Stimulated activated CD8-positive, alpha-beta memory T cell treated with anti-CD3 and anti-CD28 coated beads, Interleukin-4, amount 100 ng/mL, for 1 hour (primary cell): ENCODE data around the gene ANKRD50.

Experiments used
- DNase-seq, 2 donors: peaks; one replicate each; pipeline ENCODE4 v3.0.0-alpha.2; 2020; ENCODE audit warnings: low read depth in 2 of 2, low spot score in 1 of 2

The ANKRD50 gene

GRCh38 chr4:124712372-124713184, at the start of gene ANKRD50:
ANKRD50 (minus strand) TSS chr4:124712732; CDS start chr4:124710511, 2,221 bp downstream.
- DNase-seq, result peak; percentile 8 to 20

- DNase-seq, result no peak
Observed at GRCh38 chr4:124757126-124757525, 44.6 kb upstream of the ANKRD50 start.

GRCh38 chr4:124754681-124755080, 42.1 kb upstream of the ANKRD50 start:
- no peak for DNase-seq

- no peak for DNase-seq
Observed at GRCh38 chr4:124753941-124754581, 41.5 kb upstream of the ANKRD50 start.

- no peak for DNase-seq
Observed at GRCh38 chr4:124749421-124749820, 36.9 kb upstream of the ANKRD50 start.

GRCh38 chr4:124748965-124749364, 36.4 kb upstream of the ANKRD50 start:
- DNase-seq, result no peak

GRCh38 chr4:124745985-124746801, 33.7 kb upstream of the ANKRD50 start:
- DNase-seq, result no peak

- DNase-seq, result no peak
Observed at GRCh38 chr4:124743711-124744110, 31.2 kb upstream of the ANKRD50 start.

GRCh38 chr4:124740501-124740900, 28.0 kb upstream of the ANKRD50 start:
- DNase-seq, result no peak

GRCh38 chr4:124738994-124739393, 26.5 kb upstream of the ANKRD50 start:
- DNase-seq, result no peak

- no peak for DNase-seq
Observed at GRCh38 chr4:124737619-124738018, 25.1 kb upstream of the ANKRD50 start.

GRCh38 chr4:124736526-124736925, 24.0 kb upstream of the ANKRD50 start:
- no peak for DNase-seq

- DNase-seq, result no peak
Observed at GRCh38 chr4:124727331-124727890, 14.9 kb upstream of the ANKRD50 start.

GRCh38 chr4:124726269-124726668, 13.7 kb upstream of the ANKRD50 start:
- DNase-seq, result no peak

- DNase-seq, result no peak
Observed at GRCh38 chr4:124722071-124722470, 9.5 kb upstream of the ANKRD50 start.

GRCh38 chr4:124717101-124717500, 4.6 kb upstream of the ANKRD50 start:
- no peak for DNase-seq

GRCh38 chr4:124713185-124713592, 657 bp upstream of the ANKRD50 start:
- no peak for DNase-seq

- no peak for DNase-seq
Observed at GRCh38 chr4:124711471-124712371, 811 bp downstream of the ANKRD50 start.

- no peak for DNase-seq
Observed at GRCh38 chr4:124710911-124711310, 1.6 kb downstream of the ANKRD50 start.

GRCh38 chr4:124710015-124710741, 2.4 kb downstream of the ANKRD50 start:
- DNase-seq, result no peak
